GM12891 (cell line): ENCODE results near the gene ZNF786.
"Not testable (repeated sequence)": the region's sequence is repeated elsewhere in the genome, so short reads cannot be mapped to it uniquely, and the experiment has no call there.

Source experiments
- PAX5 ChIP-seq: IDR thresholded peaks from 2 replicates; pipeline ENCODE4 v1.6.1; 2011; ENCODE audit warnings: low read length, moderate library complexity, mild to moderate bottlenecking; ENCODE audit not compliant: insufficient read depth, severe bottlenecking
- POLR2A ChIP-seq: IDR thresholded peaks from 2 replicates; pipeline ENCODE4 v1.6.1; 2011; ENCODE audit warnings: low read depth, low read length, control low read depth
- POLR2AphosphoS5 ChIP-seq: IDR thresholded peaks from 2 replicates; pipeline ENCODE4 v1.6.1; 2011; ENCODE audit warnings: low read depth, low read length, control low read depth
- SPI1 ChIP-seq: IDR thresholded peaks from 2 replicates; pipeline ENCODE4 v1.6.1; 2011; ENCODE audit warnings: low read depth, low read length, control low read depth
- TAF1 ChIP-seq: IDR thresholded peaks from 2 replicates; pipeline ENCODE4 v1.6.1; 2011; ENCODE audit warnings: low read depth, low read length, control low read depth

GRCh38 chr7:149062217-149062899 lies 28.2 kb downstream of the ZNF786 start:
- TF ChIP-seq POLR2A, PAX5, SPI1, TAF1, POLR2AphosphoS5: not testable (repeated sequence)
